GM12878 (cell line): ENCODE measurements around the gene FANCC. TPM values are rescaled to one million over a fixed set of nuclear protein-coding genes. Genes with fewer than 3 reads are reported as not detected.

Source experiments
- ATAC-seq: fragments of 200-7000 bp; cut with Tn5 transposase; 3 replicates; pipeline ENCODE4 v1.9.1; 2020; ENCODE audit warnings: mild to moderate bottlenecking, moderate library complexity
- BruUV-seq: library from RNA; stranded (reverse); fragments of 400-500 nt; replicated peaks from 2 replicates; lab custom pipeline; 2021; lab: Mats Ljungman, UMichigan
- CTCF ChIA-PET: fragments of 300-600 bp; sonication (Branson Sonifier 250); formaldehyde crosslinking; extraction: SDS; loops from one replicate; lab custom pipeline; 2021; ENCODE audit warnings: inconsistent platforms; lab: Yijun Ruan, JAX
- POLR2A ChIA-PET: fragments of 350-600 bp; formaldehyde crosslinking; extraction: SDS; loops from one replicate; lab custom pipeline; 2021; ENCODE audit warnings: inconsistent platforms; lab: Charles Lee
- RAD21 ChIA-PET: fragments of 300-600 bp; sonication (Branson Sonifier 250); formaldehyde crosslinking; loops from one replicate; lab custom pipeline; 2023; ENCODE audit warnings: antibody characterized with exemption; ENCODE audit not compliant: unreplicated experiment; lab: Charles Lee
- SMC1A ChIA-PET: fragments of 300-600 bp; sonication (Branson Sonifier 250); formaldehyde crosslinking; loops from one replicate; lab custom pipeline; 2023; ENCODE audit not compliant: unreplicated experiment, uncharacterized antibody; lab: Charles Lee
- DNase-seq: peaks from one replicate; pipeline ENCODE4 v3.0.0-alpha.2; 2011; ENCODE audit warnings: low read depth, low spot score
- FAIRE-seq: peaks from 3 replicates; lab custom pipeline; 2011; peaks lifted over from hg19 to GRCh38; lab: Jason Lieb, UNC
- H2AFZ ChIP-seq: 2 replicates; pipeline ENCODE4 v1.6.0; 2011; ENCODE audit warnings: low read depth, low read length, control low read depth; ENCODE audit not compliant: control insufficient read depth
- H3K27ac ChIP-seq: 2 replicates; pipeline ENCODE4 v1.5.1; 2011; ENCODE audit warnings: control low read depth; ENCODE audit not compliant: control insufficient read depth, insufficient read depth
- H3K27me3 ChIP-seq, 2 experiments: replicated peaks in 1 of 2; 2 replicates each; pipeline versions ENCODE4 v1.6.0 to v1.6.1; 2011; ENCODE audit warnings: low read length in 1 of 2; ENCODE audit not compliant: control insufficient read depth in 2 of 2, insufficient read depth in 2 of 2
- H3K36me3 ChIP-seq, 2 experiments: 2 replicates each; pipeline ENCODE4 v1.5.1; 2011; ENCODE audit warnings: low read length in 1 of 2; ENCODE audit not compliant: control insufficient read depth in 2 of 2, insufficient read depth in 2 of 2
- H3K4me1 ChIP-seq: 2 replicates; pipeline ENCODE4 v1.6.1; 2011; ENCODE audit warnings: mild to moderate bottlenecking, low read length, moderate library complexity, mixed read lengths; ENCODE audit not compliant: control insufficient read depth, insufficient read depth
- H3K4me2 ChIP-seq: 2 replicates; pipeline ENCODE4 v1.6.0; 2011; ENCODE audit warnings: control low read depth; ENCODE audit not compliant: control insufficient read depth, insufficient read depth
- H3K4me3 ChIP-seq: fragments of 200-600 bp; sonication (generic); 2 replicates; pipeline ENCODE4 v1.5.1; 2016
- H3K79me2 ChIP-seq: 2 replicates; pipeline ENCODE4 v1.6.0; 2011; ENCODE audit warnings: low read length; ENCODE audit not compliant: control insufficient read depth, insufficient read depth
- H3K9ac ChIP-seq: 2 replicates; pipeline ENCODE4 v1.8.0; 2011; ENCODE audit warnings: low read length, control low read depth, mixed read lengths; ENCODE audit not compliant: control insufficient read depth, insufficient read depth
- H3K9me3 ChIP-seq: replicated peaks from 3 replicates; pipeline ENCODE4 v1.5.1; 2011; ENCODE audit warnings: mild to moderate bottlenecking, low read length; ENCODE audit not compliant: control insufficient read depth, insufficient read depth
- H4K20me1 ChIP-seq: 2 replicates; pipeline ENCODE4 v1.6.0; 2011; ENCODE audit not compliant: control insufficient read depth, insufficient read depth
- ASH2L ChIP-seq: fragments of 300-600, 200-600 bp; sonication (generic); IDR thresholded peaks from 2 replicates; pipeline ENCODE4 v1.6.1; 2017; ENCODE audit warnings: low read depth, mild to moderate bottlenecking, borderline replicate concordance
- BRCA1 ChIP-seq: IDR thresholded peaks from 2 replicates; pipeline ENCODE4 v1.6.1; 2011; ENCODE audit warnings: low read depth, low read length, improper control_type of control experiment
- DPF2 ChIP-seq: fragments of 450-650 bp; IDR thresholded peaks from 2 replicates; pipeline ENCODE4 v1.6.1; 2017; ENCODE audit warnings: mild to moderate bottlenecking
- IKZF2 ChIP-seq, 2 experiments: fragments of 450-650 bp; IDR thresholded peaks; 2 replicates each; pipeline ENCODE4 v1.6.1; 2017; ENCODE audit warnings: mild to moderate bottlenecking in 2 of 2, moderate library complexity in 2 of 2
- MXI1 ChIP-seq: fragments of 150-350 bp; IDR thresholded peaks from 2 replicates; pipeline ENCODE4 v1.6.1; 2011; ENCODE audit warnings: low read depth, mild to moderate bottlenecking, inconsistent platforms, low read length, improper control_type of control experiment
- NKRF ChIP-seq: fragments of 450-650 bp; conservative IDR thresholded peaks from 2 replicates; pipeline ENCODE4 v1.6.1; 2017; ENCODE audit warnings: mild to moderate bottlenecking, moderate library complexity
- SIN3A ChIP-seq: IDR thresholded peaks from 2 replicates; pipeline ENCODE4 v1.6.1; 2012; ENCODE audit warnings: low read depth, low read length, improper control_type of control experiment
- ZBED1 ChIP-seq: IDR thresholded peaks from 2 replicates; pipeline ENCODE4 v1.6.1; 2016; ENCODE audit warnings: borderline replicate concordance
- ZNF622 ChIP-seq: fragments of 450-650 bp; IDR thresholded peaks from 2 replicates; pipeline ENCODE4 v1.6.1; 2017; ENCODE audit warnings: mild to moderate bottlenecking, inconsistent platforms
- ZSCAN29 ChIP-seq: fragments of 450-650 bp; IDR thresholded peaks from 2 replicates; pipeline ENCODE4 v1.6.1; 2017; ENCODE audit warnings: mild to moderate bottlenecking, moderate library complexity
- WGBS: methylation state at CpG from one replicate; pipeline ENCODE4 v1.1.6; 2016; ENCODE audit warnings: low lambda C conversion rate; ENCODE audit not compliant: insufficient replicate concordance, insufficient coverage; ENCODE audit errors: missing lambda C conversion rate; 5-methylcytosine and 5-hydroxymethylcytosine counted together
- in situ Hi-C: fragments of 300-500 bp; cut with MboI; formaldehyde crosslinking; loops from 9 replicates; pipeline ENCODE4 v1.14.3; 2018; ENCODE audit warnings: mixed read lengths
- intact Hi-C: fragments of 100-400 bp; cut with micrococcal nuclease; formaldehyde crosslinking; loops from one replicate; pipeline ENCODE4 v1.14.2; 2022; ENCODE audit not compliant: unreplicated experiment
- polyA plus RNA-seq, 11 experiments: library from polyadenylated mRNA; depleted of rRNA in 4 of 11; unstranded in 6 of 11; stranded (reverse) in 5 of 11; fragments of >200 nt; fragmentation: Nextera tagmentation in 4 of 11; fragmentation: Illumina TruSeq in 1 of 11; extraction: Ambion mirVana in 4 of 11; extraction: Trizol in 1 of 11; gene quantifications; 1 replicate in 1 of 11; 2 replicates in 10 of 11; pipeline versions ENCODE4 v1.2.1 to v1.2.3, GENCODE V29; 2011 to 2016; ENCODE audit warnings: inconsistent platforms in 2 of 11, missing spikeins in 2 of 11, low read depth in 1 of 11
- total RNA-seq, 4 experiments: library from RNA; depleted of rRNA in 3 of 4; stranded (reverse); fragments of >200 nt in 3 of 4; fragmentation: Illumina TruSeq in 1 of 4; extraction: Trizol in 1 of 4; gene quantifications; 2 replicates each; pipeline versions ENCODE4 v1.2.1 to v1.2.3, GENCODE V29; 2013 to 2021
- TF ChIP-seq, protein P1 (sequence below): fragments of 150-350 bp; IDR thresholded peaks from 2 replicates; pipeline ENCODE4 v1.6.1; 2014; ENCODE audit warnings: mild to moderate bottlenecking, low read depth, low read length
- TF ChIP-seq, protein P2 (sequence below), 3 experiments: IDR thresholded peaks in 2 of 3; conservative IDR thresholded peaks in 1 of 3; 2 replicates each; pipeline ENCODE4 v1.5.1; 2011; ENCODE audit warnings: low read depth in 3 of 3, low read length in 3 of 3, mild to moderate bottlenecking in 3 of 3, control low read depth in 2 of 3, moderate library complexity in 2 of 3, inconsistent platforms in 1 of 3, mixed read lengths in 1 of 3; ENCODE audit not compliant: control insufficient read depth in 2 of 3, insufficient read depth in 1 of 3; ENCODE audit errors: extremely low read depth in 1 of 3

The FANCC gene
- total and polyA plus RNA-seq, 10 of the 15 experiments (the other 5 are each of a cell fraction or from before 2014, with no cell fraction given), result 1.2 to 16.8 (median 10.5) TPM

DNA sequence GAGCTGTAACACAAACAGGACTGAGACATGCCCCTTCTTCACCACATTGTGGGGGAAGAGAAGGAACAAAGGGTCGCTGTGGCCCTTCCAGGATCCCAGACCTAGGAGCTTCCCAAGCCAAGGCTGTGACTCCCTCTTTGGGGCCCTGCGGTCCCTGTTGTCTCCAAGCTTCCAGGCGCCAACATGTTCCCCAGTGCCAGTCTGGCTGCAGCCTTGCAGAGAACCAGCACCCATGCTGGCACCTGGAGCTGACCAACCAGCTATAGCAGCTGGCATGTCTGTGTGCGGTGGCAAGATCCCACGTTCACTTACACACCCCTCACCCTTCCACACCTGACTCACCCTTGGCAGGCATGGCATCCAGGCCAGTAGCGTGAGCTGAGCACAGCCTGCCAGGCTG is 20.7 kb upstream of the FANCC start:
- TF ChIP-seq DPF2 (no peak), SIN3A (no peak), ASH2L (no peak), ZBED1 (no peak), MXI1 (no peak), NKRF (no peak), IKZF2 (IDR thresholded peaks at IDR 0.05) (no peak), ZNF622 (no peak), BRCA1 (no peak), ZSCAN29 (no peak)
- TF ChIP-seq, protein P1, sequence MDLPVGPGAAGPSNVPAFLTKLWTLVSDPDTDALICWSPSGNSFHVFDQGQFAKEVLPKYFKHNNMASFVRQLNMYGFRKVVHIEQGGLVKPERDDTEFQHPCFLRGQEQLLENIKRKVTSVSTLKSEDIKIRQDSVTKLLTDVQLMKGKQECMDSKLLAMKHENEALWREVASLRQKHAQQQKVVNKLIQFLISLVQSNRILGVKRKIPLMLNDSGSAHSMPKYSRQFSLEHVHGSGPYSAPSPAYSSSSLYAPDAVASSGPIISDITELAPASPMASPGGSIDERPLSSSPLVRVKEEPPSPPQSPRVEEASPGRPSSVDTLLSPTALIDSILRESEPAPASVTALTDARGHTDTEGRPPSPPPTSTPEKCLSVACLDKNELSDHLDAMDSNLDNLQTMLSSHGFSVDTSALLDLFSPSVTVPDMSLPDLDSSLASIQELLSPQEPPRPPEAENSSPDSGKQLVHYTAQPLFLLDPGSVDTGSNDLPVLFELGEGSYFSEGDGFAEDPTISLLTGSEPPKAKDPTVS, result no peak
- TF ChIP-seq, protein P2, sequence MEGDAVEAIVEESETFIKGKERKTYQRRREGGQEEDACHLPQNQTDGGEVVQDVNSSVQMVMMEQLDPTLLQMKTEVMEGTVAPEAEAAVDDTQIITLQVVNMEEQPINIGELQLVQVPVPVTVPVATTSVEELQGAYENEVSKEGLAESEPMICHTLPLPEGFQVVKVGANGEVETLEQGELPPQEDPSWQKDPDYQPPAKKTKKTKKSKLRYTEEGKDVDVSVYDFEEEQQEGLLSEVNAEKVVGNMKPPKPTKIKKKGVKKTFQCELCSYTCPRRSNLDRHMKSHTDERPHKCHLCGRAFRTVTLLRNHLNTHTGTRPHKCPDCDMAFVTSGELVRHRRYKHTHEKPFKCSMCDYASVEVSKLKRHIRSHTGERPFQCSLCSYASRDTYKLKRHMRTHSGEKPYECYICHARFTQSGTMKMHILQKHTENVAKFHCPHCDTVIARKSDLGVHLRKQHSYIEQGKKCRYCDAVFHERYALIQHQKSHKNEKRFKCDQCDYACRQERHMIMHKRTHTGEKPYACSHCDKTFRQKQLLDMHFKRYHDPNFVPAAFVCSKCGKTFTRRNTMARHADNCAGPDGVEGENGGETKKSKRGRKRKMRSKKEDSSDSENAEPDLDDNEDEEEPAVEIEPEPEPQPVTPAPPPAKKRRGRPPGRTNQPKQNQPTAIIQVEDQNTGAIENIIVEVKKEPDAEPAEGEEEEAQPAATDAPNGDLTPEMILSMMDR (IDR thresholded peaks at IDR 0.05 in 2 of 3, conservative IDR thresholded peaks at IDR 0.05 in 1 of 3; ENCODE audit: control insufficient read depth in 2 of 3, extremely low read depth in 1 of 3, insufficient read depth in 1 of 3, low read depth in 3 of 3, low read length in 3 of 3), result no peak
- TF ChIP-seq, all 136 proteins: peak for 0
- 46% methylated on average over 6 of the region's 6 CpGs for WGBS
- H3K79me2 ChIP-seq, result no peaks in the 10 kb centered on the region
- SMC1A ChIA-PET, result interaction anchor here (0.6 kb wide), 1 partner anchor 192 kb away, joined by 3 read pairs; no protein-coding TSS in a partner anchor
- intact Hi-C loops, result no loop called here
- no peak overlapping the region for H3K27ac ChIP-seq
- no peak for FAIRE-seq
- H3K9me3 ChIP-seq, result peaks cover 10% of the 10 kb centered on the region; the same call in 2 of the 3 replicates
- in situ Hi-C loops, result no loop called here
- CTCF ChIA-PET, result interaction anchor here (0.6 kb wide), 1 partner anchor 669 kb away, joined by 4 read pairs; no protein-coding TSS in a partner anchor
- no peaks in the 10 kb centered on the region for H3K4me1 ChIP-seq
- no peaks in the 10 kb centered on the region for H4K20me1 ChIP-seq
- H3K27me3 ChIP-seq, result no peaks in the 10 kb centered on the region
- H2AFZ ChIP-seq, result no peak overlapping the region
- POLR2A ChIA-PET, result no interaction called here
- no peaks in the 10 kb centered on the region for H3K36me3 ChIP-seq
- DNase-seq, result no peak
- RAD21 ChIA-PET, result no interaction called here
- H3K4me2 ChIP-seq, result no peak overlapping the region
- no TSS peak for BruUV-seq
- ATAC-seq, result no peak
- H3K4me3 ChIP-seq, result no peak overlapping the region
- no peak overlapping the region for H3K9ac ChIP-seq
